GM23338 (cell line): ENCODE measurements around the gene SRCAP. TPM values are rescaled to one million over a fixed set of nuclear protein-coding genes. Genes with fewer than 3 reads are reported as not detected.

Experiments used
- ATAC-seq: fragments of 200-7000 bp; cut with Tn5 transposase; 3 replicates; pipeline ENCODE4 v1.9.1; 2020
- DNase-seq: peaks from one replicate; pipeline ENCODE4 v3.0.0-alpha.2; 2015; ENCODE audit warnings: low spot score
- H2AFZ ChIP-seq: fragments of 200-600 bp; sonication (generic); 2 replicates; pipeline ENCODE4 v1.8.0; 2016; ENCODE audit warnings: antibody characterized with exemption, mild to moderate bottlenecking, moderate library complexity
- H3F3A ChIP-seq: fragments of 200-600 bp; sonication (generic); replicated peaks from 2 replicates; pipeline ENCODE4 v1.8.0; 2017; ENCODE audit warnings: antibody characterized with exemption, mixed run types, low read depth
- H3K27ac ChIP-seq: fragments of 200-600 bp; sonication (generic); 2 replicates; pipeline ENCODE4 v1.6.1; 2016; ENCODE audit warnings: low read depth
- H3K27me3 ChIP-seq: fragments of 200-600 bp; sonication (generic); 2 replicates; pipeline ENCODE4 v1.8.0; 2016; ENCODE audit warnings: mild to moderate bottlenecking, mixed run types, moderate library complexity; ENCODE audit not compliant: insufficient read depth
- H3K36me3 ChIP-seq: fragments of 200-600 bp; sonication (generic); 2 replicates; pipeline ENCODE4 v1.8.0; 2016; ENCODE audit warnings: mild to moderate bottlenecking; ENCODE audit not compliant: insufficient read depth
- H3K4me1 ChIP-seq: fragments of 200-600 bp; sonication (generic); 2 replicates; pipeline ENCODE4 v1.8.0; 2016; ENCODE audit warnings: mild to moderate bottlenecking, moderate library complexity; ENCODE audit not compliant: insufficient read depth
- H3K4me2 ChIP-seq: fragments of 200-600 bp; sonication (generic); 2 replicates; pipeline ENCODE4 v1.7.1; 2017; ENCODE audit warnings: mixed run types
- H3K4me3 ChIP-seq: fragments of 200-600 bp; sonication (generic); 2 replicates; pipeline ENCODE4 v1.6.1; 2016; ENCODE audit warnings: mixed run types
- H3K79me2 ChIP-seq: fragments of 200-600 bp; sonication (generic); replicated peaks from 2 replicates; pipeline ENCODE4 v1.8.0; 2017; ENCODE audit warnings: mild to moderate bottlenecking; ENCODE audit not compliant: insufficient read depth
- H3K9me2 ChIP-seq: fragments of 200-600 bp; sonication (generic); 2 replicates; pipeline ENCODE4 v1.8.0; 2017; ENCODE audit not compliant: insufficient read depth
- H4K20me1 ChIP-seq: fragments of 200-600 bp; sonication (generic); replicated peaks from 2 replicates; pipeline ENCODE4 v1.8.0; 2017; ENCODE audit warnings: mild to moderate bottlenecking; ENCODE audit not compliant: insufficient read depth
- H3K27ac Mint-ChIP-seq: 2 replicates; pipeline ENCODE4 v1.8.0; 2020; ENCODE audit warnings: inconsistent platforms, mild to moderate bottlenecking, moderate library complexity, mixed read lengths
- H3K27me3 Mint-ChIP-seq: 3 replicates; pipeline ENCODE4 v1.8.0; 2022; ENCODE audit warnings: low read depth, mild to moderate bottlenecking, moderate library complexity, mixed read lengths, inconsistent platforms; ENCODE audit not compliant: insufficient read depth, poor library complexity
- H3K36me3 Mint-ChIP-seq: 3 replicates; pipeline ENCODE4 v1.8.0; 2021; ENCODE audit warnings: low read depth, mild to moderate bottlenecking, inconsistent platforms, moderate library complexity, mixed read lengths
- H3K4me1 Mint-ChIP-seq: 3 replicates; pipeline ENCODE4 v1.8.0; 2020; ENCODE audit warnings: mild to moderate bottlenecking, inconsistent platforms, mixed read lengths
- H3K4me3 Mint-ChIP-seq: 3 replicates; pipeline ENCODE4 v1.8.0; 2021; ENCODE audit warnings: moderate library complexity, mild to moderate bottlenecking, inconsistent platforms, mixed read lengths
- H3K9me3 Mint-ChIP-seq: 3 replicates; pipeline ENCODE4 v1.8.0; 2020; ENCODE audit warnings: moderate library complexity, mild to moderate bottlenecking, inconsistent platforms, mixed read lengths
- CREB1 ChIP-seq: fragments of 250-450 bp; sonication (Bioruptor Pico); IDR thresholded peaks from 2 replicates; pipeline ENCODE4 v1.5.0; 2020; ENCODE audit warnings: low read depth, mild to moderate bottlenecking, moderate library complexity
- CTCF ChIP-seq, 2 experiments: fragments of 200-600 bp in 1 of 2; sonication (generic) in 1 of 2; conservative IDR thresholded peaks; 2 replicates each; pipeline versions ENCODE4 v1.5.1 to v1.6.1; 2016 to 2017; ENCODE audit warnings: antibody characterized with exemption in 2 of 2, low read depth in 2 of 2, mild to moderate bottlenecking in 2 of 2, moderate library complexity in 1 of 2
- ETS1 ChIP-seq: IDR thresholded peaks from 2 replicates; pipeline ENCODE4 v1.6.1; 2016; ENCODE audit warnings: antibody characterized with exemption
- EZH2 ChIP-seq: fragments of 200-600 bp; sonication (generic); IDR thresholded peaks from one replicate; pipeline ENCODE4 v1.8.0; 2017; ENCODE audit warnings: antibody characterized with exemption, mild to moderate bottlenecking, low read depth; ENCODE audit not compliant: unreplicated experiment
- JUNB ChIP-seq: IDR thresholded peaks from one replicate; pipeline ENCODE4 v1.6.1; 2016; ENCODE audit warnings: antibody characterized with exemption; ENCODE audit not compliant: unreplicated experiment
- NANOG ChIP-seq: IDR thresholded peaks from 2 replicates; pipeline ENCODE4 v1.6.1; 2016; ENCODE audit warnings: antibody characterized with exemption, borderline replicate concordance
- POLR2AphosphoS5 ChIP-seq: IDR thresholded peaks from 2 replicates; pipeline ENCODE4 v1.6.1; 2016; ENCODE audit warnings: antibody characterized with exemption, low read depth
- REST ChIP-seq: IDR thresholded peaks from one replicate; pipeline ENCODE4 v1.6.1; 2018; ENCODE audit warnings: antibody characterized with exemption; ENCODE audit not compliant: unreplicated experiment
- STAT1 ChIP-seq: IDR thresholded peaks from one replicate; pipeline ENCODE4 v1.6.1; 2016; ENCODE audit warnings: antibody characterized with exemption; ENCODE audit not compliant: unreplicated experiment
- ZNF114 ChIP-seq: fragments of 250-450 bp; sonication (Bioruptor Pico); IDR thresholded peaks from 2 replicates; pipeline ENCODE4 v1.5.0; 2020; ENCODE audit warnings: mild to moderate bottlenecking, moderate library complexity
- ZNF462 ChIP-seq: fragments of 250-450 bp; sonication (Bioruptor Pico); IDR thresholded peaks from 2 replicates; pipeline ENCODE4 v1.5.0; 2020; ENCODE audit warnings: mild to moderate bottlenecking, moderate library complexity
- polyA plus RNA-seq: library from polyadenylated mRNA; unstranded; fragments of >200 nt; fragmentation: Nextera tagmentation; extraction: Ambion mirVana; gene quantifications from 2 replicates; pipeline ENCODE4 v1.2.1, GENCODE V29; 2016
- total RNA-seq: library from RNA; depleted of rRNA; stranded (reverse); fragments of >200 nt; shearing (Covaris generic); gene quantifications from 2 replicates; pipeline ENCODE4 v1.2.3, GENCODE V29; 2014

SRCAP gene
- total and polyA plus RNA-seq, 2 experiments from 2014 or later, result 15.3 to 38.4 TPM

- TF ChIP-seq ETS1 (no peak), CTCF (conservative IDR thresholded peaks at IDR 0.05; ENCODE audit: low read depth in 2 of 2) (no peak)
Observed at GRCh38 chr16:30655815-30656347, 43.1 kb upstream of the SRCAP start (continued).

GRCh38 chr16:30656388-30656787, 42.6 kb upstream of the SRCAP start:
- no peak overlapping the region for H3K27ac Mint-ChIP-seq
- H3K27me3 Mint-ChIP-seq, result peaks cover 45% of the 10 kb centered on the region
- H3K4me1 Mint-ChIP-seq, result peaks cover 16% of the 10 kb centered on the region
- H3K27me3 ChIP-seq, result peaks cover 40% of the 10 kb centered on the region
- peaks cover 20% of the 10 kb centered on the region for H3F3A ChIP-seq
- no peak overlapping the region for H3K4me3 Mint-ChIP-seq
- no peak overlapping the region for H3K4me2 ChIP-seq
- no peak overlapping the region for H2AFZ ChIP-seq
- H3K4me1 ChIP-seq, result peaks cover 10% of the 10 kb centered on the region; the same call in 1 of the 2 replicates
- H3K9me3 Mint-ChIP-seq, result no peaks in the 10 kb centered on the region; the same call in 2 of the 3 replicates
- ATAC-seq (no peak), DNase-seq (no peak)
- H3K27ac ChIP-seq, result no peak overlapping the region
- H3K4me3 ChIP-seq, result no peak overlapping the region
- peaks cover 6% of the 10 kb centered on the region; the same call in 2 of the 3 replicates for H3K36me3 Mint-ChIP-seq
- no peaks in the 10 kb centered on the region for H3K79me2 ChIP-seq
- peaks cover 16% of the 10 kb centered on the region for H4K20me1 ChIP-seq
- no peaks in the 10 kb centered on the region for H3K9me2 ChIP-seq
- H3K36me3 ChIP-seq, result no peaks in the 10 kb centered on the region; the same call in 1 of the 2 replicates
- TF ChIP-seq NANOG (no peak), EZH2 (no peak), ETS1 (no peak), STAT1 (no peak), CREB1 (CRISPR knock-in tag) (no peak), REST (no peak), POLR2AphosphoS5 (no peak), ZNF462 (CRISPR knock-in tag) (no peak), JUNB (no peak), ZNF114 (CRISPR knock-in tag) (no peak)
